Hepatocyte (in vitro differentiated cells): ENCODE data around the gene AOAH. TPM values are rescaled to one million over a fixed set of nuclear protein-coding genes. Genes with fewer than 3 reads are reported as not detected.

ENCODE experiments used
- DNase-seq: peaks from one replicate; pipeline ENCODE4 v3.0.0-alpha.2; 2016; ENCODE audit warnings: low spot score
- H2AFZ ChIP-seq: fragments of 200-600 bp; sonication (generic); 2 replicates; pipeline ENCODE4 v1.6.0; 2016; ENCODE audit warnings: antibody characterized with exemption, mild to moderate bottlenecking
- H3K27ac ChIP-seq: fragments of 200-600 bp; sonication (generic); 2 replicates; pipeline ENCODE4 v1.5.1; 2016; ENCODE audit warnings: mild to moderate bottlenecking
- H3K27me3 ChIP-seq: fragments of 200-600 bp; sonication (generic); 2 replicates; pipeline ENCODE4 v1.6.1; 2016
- H3K36me3 ChIP-seq: fragments of 200-600 bp; sonication (generic); replicated peaks from 2 replicates; pipeline ENCODE4 v1.5.1; 2016; ENCODE audit warnings: low read depth; ENCODE audit not compliant: insufficient read depth
- H3K4me1 ChIP-seq: fragments of 200-600 bp; sonication (generic); 2 replicates; pipeline ENCODE4 v1.5.1; 2016; ENCODE audit warnings: mild to moderate bottlenecking, moderate library complexity; ENCODE audit not compliant: insufficient read depth
- H3K4me2 ChIP-seq: fragments of 200-600 bp; sonication (generic); 2 replicates; pipeline ENCODE4 v1.6.0; 2016
- H3K4me3 ChIP-seq: fragments of 200-600 bp; sonication (generic); 2 replicates; pipeline ENCODE4 v1.5.1; 2016; ENCODE audit warnings: mild to moderate bottlenecking
- H3K79me2 ChIP-seq: fragments of 200-600 bp; sonication (generic); 2 replicates; pipeline ENCODE4 v1.6.0; 2017; ENCODE audit warnings: mild to moderate bottlenecking
- H3K9me2 ChIP-seq: fragments of 200-600 bp; sonication (generic); replicated peaks from 2 replicates; pipeline ENCODE4 v1.6.0; 2017; ENCODE audit warnings: mild to moderate bottlenecking; ENCODE audit not compliant: insufficient read depth
- H3K9me3 ChIP-seq: fragments of 200-600 bp; sonication (generic); 2 replicates; pipeline ENCODE4 v1.5.1; 2016; ENCODE audit warnings: low read depth, mild to moderate bottlenecking
- H4K20me1 ChIP-seq: fragments of 200-600 bp; sonication (generic); 2 replicates; pipeline ENCODE4 v1.6.0; 2016; ENCODE audit warnings: mild to moderate bottlenecking; ENCODE audit not compliant: insufficient read depth, poor library complexity, severe bottlenecking
- CTCF ChIP-seq: fragments of 200-600 bp; sonication (generic); IDR thresholded peaks from 2 replicates; pipeline ENCODE4 v1.5.1; 2016; ENCODE audit warnings: antibody characterized with exemption, mild to moderate bottlenecking; ENCODE audit not compliant: poor library complexity
- EZH2 ChIP-seq: fragments of 200-600 bp; sonication (generic); IDR thresholded peaks from 2 replicates; pipeline ENCODE4 v1.6.1; 2016; ENCODE audit warnings: antibody characterized with exemption, mild to moderate bottlenecking, borderline replicate concordance
- EZH2phosphoT487 ChIP-seq: fragments of 200-600 bp; sonication (generic); IDR thresholded peaks from one replicate; pipeline ENCODE4 v1.6.1; 2018; ENCODE audit warnings: antibody characterized with exemption, mild to moderate bottlenecking, low read depth, moderate library complexity; ENCODE audit not compliant: unreplicated experiment, severe bottlenecking
- whole genome bisulfite sequencing: methylation state at CpG from one replicate; pipeline ENCODE4 v1.1.6; 2016; ENCODE audit warnings: low lambda C conversion rate; ENCODE audit errors: missing lambda C conversion rate; 5-methylcytosine and 5-hydroxymethylcytosine counted together
- polyA plus RNA-seq: library from polyadenylated mRNA; unstranded; fragments of >200 nt; fragmentation: Nextera tagmentation; extraction: Ambion mirVana; gene quantifications from 2 replicates; pipeline ENCODE4 v1.2.1, GENCODE V29; 2016
- total RNA-seq: library from RNA; depleted of rRNA; stranded (reverse); fragments of >200 nt; gene quantifications from 2 replicates; pipeline ENCODE4 v1.2.3, GENCODE V29; 2014

AOAH gene
- total and polyA plus RNA-seq, 2 experiments from 2014 or later = 2.4 to 3.9 TPM

GRCh38 chr7:36735172-36735571, 10.9 kb upstream of the AOAH start:
- 75% methylated on average over 2 of the region's 2 CpGs for WGBS
- TF ChIP-seq CTCF (no peak), EZH2 (no peak), EZH2phosphoT487 (no peak)
- H3K36me3 ChIP-seq = no peaks in the 10 kb centered on the region
- H3K27ac ChIP-seq = no peak overlapping the region
- H3K4me2 ChIP-seq = no peak overlapping the region
- H3K4me3 ChIP-seq = no peak overlapping the region
- H2AFZ ChIP-seq = no peak overlapping the region
- H4K20me1 ChIP-seq = no peaks in the 10 kb centered on the region
- H3K4me1 ChIP-seq = no peaks in the 10 kb centered on the region
- no peak for DNase-seq
- H3K27me3 ChIP-seq = no peaks in the 10 kb centered on the region
- no peaks in the 10 kb centered on the region for H3K9me3 ChIP-seq
- H3K79me2 ChIP-seq = no peaks in the 10 kb centered on the region
- no peaks in the 10 kb centered on the region for H3K9me2 ChIP-seq

- Histone ChIP-seq H3K4me1 (no peaks in the 10 kb centered on the region), H3K9me2 (no peaks in the 10 kb centered on the region), H3K4me2 (no peak overlapping the region), H3K79me2 (no peaks in the 10 kb centered on the region), H3K27me3 (no peaks in the 10 kb centered on the region), H3K9me3 (no peaks in the 10 kb centered on the region), H4K20me1 (no peaks in the 10 kb centered on the region), H3K27ac (no peak overlapping the region), H3K36me3 (no peaks in the 10 kb centered on the region), H2AFZ (no peak overlapping the region), H3K4me3 (no peak overlapping the region)
- TF ChIP-seq CTCF (no peak), EZH2phosphoT487 (no peak), EZH2 (no peak)
- DNase-seq = no peak
- 86% methylated on average over 3 of the region's 3 CpGs for WGBS
Observed at GRCh38 chr7:36734731-36735130, 10.4 kb upstream of the AOAH start.

- H3K79me2 ChIP-seq = no peaks in the 10 kb centered on the region
- TF ChIP-seq EZH2 (no peak), CTCF (no peak), EZH2phosphoT487 (no peak)
Observed at GRCh38 chr7:36733411-36733810, 9.1 kb upstream of the AOAH start.

GRCh38 chr7:36732806-36733205, 8.5 kb upstream of the AOAH start:
- Histone ChIP-seq H3K27me3 (no peaks in the 10 kb centered on the region), H3K36me3 (no peaks in the 10 kb centered on the region), H3K4me2 (no peak overlapping the region), H3K79me2 (no peaks in the 10 kb centered on the region), H3K4me1 (no peaks in the 10 kb centered on the region), H3K9me2 (no peaks in the 10 kb centered on the region), H3K27ac (no peak overlapping the region), H2AFZ (no peak overlapping the region), H3K4me3 (no peak overlapping the region), H3K9me3 (no peaks in the 10 kb centered on the region), H4K20me1 (no peaks in the 10 kb centered on the region)
- DNase-seq = no peak
- TF ChIP-seq EZH2 (no peak), EZH2phosphoT487 (no peak), CTCF (no peak)
- 86% methylated on average over 1 of the region's 1 CpG for WGBS

More at GRCh38 chr7:36733411-36733810, 9.1 kb upstream of the AOAH start:
- Histone ChIP-seq H3K27me3 (no peaks in the 10 kb centered on the region), H3K4me3 (no peak overlapping the region), H3K4me2 (no peak overlapping the region), H3K27ac (no peak overlapping the region), H4K20me1 (no peaks in the 10 kb centered on the region), H3K9me3 (no peaks in the 10 kb centered on the region), H2AFZ (no peak overlapping the region), H3K9me2 (no peaks in the 10 kb centered on the region), H3K36me3 (no peaks in the 10 kb centered on the region), H3K4me1 (no peaks in the 10 kb centered on the region)
- no peak for DNase-seq
- WGBS = 96% methylated on average over 3 of the region's 3 CpGs
